HG03378 (cell line): ENCODE data around the gene SCAMP3.
"Not testable (repeated sequence)": the region's sequence is repeated elsewhere in the genome, so short reads cannot be mapped to it uniquely, and the experiment has no call there.

Experiments
- ATAC-seq: cut with Tn5 transposase; IDR thresholded peaks from one replicate; pipeline ENCODE4 v1.9.1; 2021; ENCODE audit warnings: mild to moderate bottlenecking, moderate library complexity; ENCODE audit not compliant: unreplicated experiment

The SCAMP3 gene

DNA sequence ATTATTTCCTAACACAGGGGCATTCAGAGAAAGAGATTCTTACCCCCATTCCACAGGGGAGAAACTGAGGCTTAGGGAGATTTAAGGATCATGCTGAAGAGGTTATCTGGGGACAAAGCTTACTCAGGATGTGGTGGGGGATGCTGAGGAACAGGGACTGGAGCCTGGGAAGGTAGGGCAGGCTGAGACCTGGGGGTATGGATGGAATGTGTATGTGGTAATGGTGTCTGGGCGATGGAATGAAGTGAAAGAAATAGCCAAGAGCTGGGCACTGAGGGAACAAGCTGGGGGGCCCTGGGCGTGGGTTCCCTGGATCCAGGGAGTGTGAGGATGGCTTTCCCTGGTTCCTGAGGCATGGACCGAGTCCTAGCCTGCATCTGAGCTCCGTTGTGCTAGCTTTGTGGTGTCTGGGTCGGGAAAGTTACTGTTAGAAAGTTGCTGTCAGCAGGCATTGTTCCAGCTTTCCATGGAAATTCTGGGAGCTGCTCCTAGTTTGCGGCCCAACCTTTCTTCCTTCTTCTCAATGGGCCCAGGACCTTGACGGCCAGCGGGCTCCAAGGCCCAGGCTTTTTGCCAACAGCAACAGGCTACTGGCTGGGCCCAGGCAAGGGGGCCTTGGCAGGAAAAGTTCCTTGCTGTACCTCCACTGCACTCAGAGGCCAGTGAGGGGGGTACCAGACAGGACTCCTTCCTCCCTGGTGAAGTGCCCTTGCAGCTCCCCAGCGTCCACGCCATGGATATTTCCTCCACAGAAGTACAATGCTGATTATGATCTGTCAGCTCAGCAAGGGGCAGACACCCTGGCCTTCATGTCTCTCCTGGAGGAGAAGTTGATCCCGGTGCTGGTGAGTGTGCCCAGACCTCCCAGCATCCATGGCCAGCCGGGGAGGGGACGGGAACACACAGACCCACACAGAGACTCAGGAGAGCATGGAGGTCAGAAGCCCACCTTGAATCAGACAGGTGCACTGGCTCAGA, 29.9 kb downstream of the SCAMP3 start:
- not testable (repeated sequence) for ATAC-seq

DNA sequence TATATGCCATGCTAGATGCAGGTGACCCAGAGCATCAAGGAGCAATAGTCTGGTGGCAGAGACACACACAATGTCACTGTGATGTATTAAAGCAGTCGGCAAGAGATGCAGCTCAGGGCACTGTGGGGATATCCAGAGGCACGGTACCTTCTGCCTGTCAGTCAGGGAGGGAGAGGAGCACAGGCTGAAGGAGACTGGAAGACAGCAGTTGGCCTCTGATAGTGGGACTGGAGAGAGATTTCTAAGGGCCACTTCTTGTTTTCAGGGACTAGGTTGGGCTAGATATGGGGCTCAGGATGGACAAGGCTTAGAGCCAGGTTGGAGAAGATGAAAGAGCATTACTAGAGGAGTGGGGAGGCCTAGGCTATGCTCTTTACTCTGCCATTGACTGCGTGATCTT, 30.9 kb downstream of the SCAMP3 start:
- ATAC-seq = not testable (repeated sequence)

DNA sequence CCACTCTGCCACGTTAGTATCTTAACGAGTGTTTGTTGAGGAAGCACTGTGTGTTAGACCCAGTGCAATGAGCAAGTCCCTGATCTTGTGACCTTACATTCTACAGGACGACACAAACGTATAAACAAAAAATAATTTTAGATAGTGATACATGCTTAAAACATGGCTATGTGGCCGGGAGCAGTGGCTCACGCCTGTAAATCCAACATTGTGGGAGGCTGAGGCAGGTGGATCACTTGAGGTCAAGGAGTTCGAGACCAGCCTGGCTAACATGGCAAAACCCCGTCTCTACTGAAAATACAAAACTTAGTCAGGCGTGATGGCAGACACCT, 34.1 kb downstream of the SCAMP3 start:
- ATAC-seq = no peak

DNA sequence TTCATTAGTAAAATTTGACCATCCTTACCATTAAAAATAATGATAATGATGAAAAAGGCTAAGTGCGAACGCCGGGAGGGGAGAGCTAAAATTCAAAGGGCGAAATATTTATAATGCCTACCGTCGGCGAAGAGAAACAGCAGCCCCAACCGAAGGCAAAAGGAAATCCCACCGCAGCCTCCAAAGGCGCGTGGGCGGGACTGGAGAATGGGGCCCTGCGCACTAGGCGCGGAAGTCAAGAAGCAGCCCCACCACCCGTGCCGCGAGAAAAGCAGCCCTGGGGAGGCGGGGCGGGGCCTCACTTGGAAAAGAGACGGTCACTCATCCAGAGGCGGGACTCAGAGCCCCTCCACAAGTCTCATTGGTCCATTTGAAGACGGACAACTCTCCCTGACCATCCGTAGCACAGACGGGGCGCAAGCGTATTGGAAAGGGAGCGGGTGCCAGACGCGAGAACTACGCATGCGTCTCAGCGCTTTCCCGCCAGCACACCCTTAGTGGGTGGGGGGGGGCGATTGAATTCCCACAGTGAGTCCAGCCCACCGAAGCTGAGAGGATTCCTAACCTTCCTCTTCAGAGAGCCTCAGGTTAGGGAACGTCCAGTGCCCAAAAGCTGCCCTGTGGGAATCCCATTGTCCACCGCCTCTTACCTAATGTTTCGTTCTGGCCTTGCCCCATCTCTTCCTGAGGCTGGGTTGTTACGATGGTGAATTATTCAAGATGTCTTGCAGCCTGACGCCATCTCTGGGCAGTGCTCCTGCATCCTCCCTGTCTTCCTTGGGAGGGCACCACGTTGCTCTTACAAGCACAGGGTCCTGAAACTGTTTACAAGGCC, 34.7 kb downstream of the SCAMP3 start:
- peak; percentile 83 for ATAC-seq

DNA sequence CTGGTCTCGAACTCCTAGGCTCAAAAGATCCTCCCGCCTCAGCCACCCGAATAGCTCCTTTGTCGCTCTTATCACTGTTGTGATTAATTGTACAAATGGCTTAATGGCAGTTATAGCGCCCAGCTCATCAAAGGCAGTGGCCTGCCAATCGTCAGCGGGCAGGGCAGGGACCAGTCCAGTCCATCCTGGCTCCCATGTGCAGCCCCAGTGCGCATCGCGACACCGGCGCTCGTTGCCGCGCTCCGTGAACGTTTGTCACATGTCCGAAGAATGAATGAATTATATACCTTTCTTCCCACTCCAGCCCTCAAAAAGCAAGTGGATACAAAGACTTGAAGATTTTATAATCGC, 35.3 kb downstream of the SCAMP3 start:
- no peak for ATAC-seq

DNA sequence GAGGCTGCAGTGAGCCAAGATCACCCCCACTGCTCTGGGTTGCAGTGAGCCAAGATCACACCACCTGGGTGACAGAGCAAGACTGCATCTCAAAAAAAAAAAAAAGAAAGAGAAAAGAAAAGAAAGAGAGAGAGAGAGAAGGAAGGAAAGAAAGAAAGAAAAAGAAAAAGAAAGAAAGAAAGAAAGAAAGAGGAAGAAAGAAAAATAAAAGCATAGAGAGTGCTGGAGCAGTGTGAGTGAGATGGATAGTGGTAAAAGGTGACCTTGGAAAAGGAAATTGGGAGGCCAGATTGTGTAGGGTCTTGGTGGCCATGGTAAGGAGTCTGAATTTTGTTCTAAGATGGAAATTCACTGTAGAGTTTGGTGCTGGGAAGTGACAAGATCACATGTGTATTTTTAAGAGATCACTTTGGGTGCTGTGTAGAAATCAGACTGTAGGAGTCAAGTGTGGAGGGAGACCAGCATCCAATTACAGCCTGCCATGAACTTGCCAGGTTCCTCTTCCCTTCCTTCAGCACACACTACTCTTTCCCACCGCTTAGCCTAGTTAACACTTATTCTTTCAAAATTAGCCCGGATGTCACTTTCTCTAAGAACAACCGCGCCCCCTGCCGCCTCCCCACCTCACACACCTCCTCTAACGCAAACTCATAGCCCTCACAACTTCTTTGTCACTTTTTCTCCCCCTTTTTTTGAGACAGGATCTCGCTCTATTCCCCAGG, 35.8 kb downstream of the SCAMP3 start:
- ATAC-seq = no peak

DNA sequence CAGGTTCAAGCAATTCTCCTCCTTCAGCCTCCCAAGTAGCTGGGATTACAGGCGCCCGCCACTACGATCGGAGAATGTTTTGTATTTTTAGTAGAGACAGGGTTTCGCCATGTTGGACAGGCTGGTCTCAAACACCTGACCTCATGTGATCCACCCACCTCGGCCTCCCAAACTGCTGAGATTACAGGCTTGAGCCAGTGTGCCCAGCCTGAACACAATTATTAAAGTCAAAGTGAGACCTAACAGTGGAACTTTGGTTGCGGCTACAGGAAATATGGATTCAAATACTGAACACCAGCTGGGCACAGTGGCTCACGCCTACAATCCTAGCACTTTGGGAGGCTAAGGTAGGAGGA, 36.8 kb downstream of the SCAMP3 start:
- not testable (repeated sequence) for ATAC-seq

DNA sequence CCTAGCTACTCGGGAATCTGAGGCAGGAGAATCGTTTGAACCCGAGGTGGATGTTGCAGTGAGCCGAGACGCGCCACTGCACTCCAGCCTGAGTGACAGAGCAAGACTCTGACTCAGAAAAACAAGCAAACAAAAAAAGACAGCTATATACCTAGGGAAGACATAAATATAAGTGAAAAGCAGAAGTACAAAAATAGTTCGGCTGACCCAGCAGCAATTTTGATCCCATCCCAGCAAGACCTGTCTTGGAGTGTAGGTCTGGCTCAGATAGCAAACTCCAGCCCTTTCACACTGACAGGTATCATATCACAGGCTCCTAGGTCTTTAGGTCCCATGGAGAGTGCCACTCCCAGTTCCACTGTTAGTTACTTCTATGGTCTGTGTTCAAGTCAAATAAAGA, 39.1 kb downstream of the SCAMP3 start:
- no peak for ATAC-seq

DNA sequence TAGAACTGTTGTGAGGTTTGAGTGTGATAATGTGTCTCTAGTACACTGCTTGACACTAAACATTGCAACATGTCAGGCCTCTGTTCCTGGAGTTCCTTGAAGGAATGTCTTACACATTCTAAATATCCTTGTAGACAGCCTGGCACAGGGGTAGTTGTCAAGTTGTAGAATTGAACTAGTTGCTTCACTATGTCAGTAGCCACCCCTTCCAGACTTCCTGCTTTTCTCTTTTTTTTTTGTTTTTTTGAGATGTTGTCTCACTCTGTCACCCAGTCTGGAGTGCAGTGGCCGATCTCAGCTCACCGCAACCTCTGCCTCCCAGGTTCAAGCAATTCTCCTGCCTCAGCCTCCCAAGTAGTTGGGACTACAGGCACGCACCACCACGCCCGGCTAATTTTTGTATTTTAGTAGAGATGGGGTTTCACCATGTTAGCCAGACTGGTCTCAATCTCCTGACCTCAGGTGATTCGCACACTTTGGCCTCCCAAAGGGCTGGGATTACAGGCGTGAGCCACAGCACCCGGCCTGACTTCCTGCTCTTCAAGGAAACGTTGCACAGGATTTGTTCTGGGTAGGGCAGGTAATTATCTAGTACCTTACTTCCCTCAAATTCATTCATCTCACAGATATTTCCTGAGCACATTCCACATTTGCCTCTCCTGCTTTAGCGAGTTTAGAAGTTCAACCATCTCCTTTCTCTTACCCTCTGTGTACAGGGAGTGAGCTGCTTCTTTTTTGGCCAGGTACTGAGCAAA, 41.8 kb downstream of the SCAMP3 start:
- ATAC-seq = not testable (repeated sequence)

DNA sequence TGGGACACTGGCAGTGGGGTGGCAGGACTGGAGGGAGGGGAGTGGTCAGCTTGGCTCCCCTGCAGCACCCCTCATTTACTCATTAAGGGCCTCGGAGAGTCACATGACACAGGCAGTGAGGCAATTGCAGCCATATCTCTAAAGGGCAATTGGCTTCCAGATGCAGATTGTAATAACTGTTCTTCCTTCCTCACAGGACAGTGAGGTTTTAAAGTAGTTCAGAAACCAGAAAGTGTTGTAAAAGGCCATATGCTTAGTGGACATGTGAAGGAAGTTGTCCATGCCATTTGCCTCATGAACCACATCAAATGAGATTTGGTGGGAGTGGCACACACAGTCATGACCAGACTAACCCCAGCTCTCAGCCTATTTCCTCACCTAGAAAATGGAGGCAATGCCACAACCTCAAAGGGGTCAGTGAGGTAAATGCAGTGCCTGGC, 42.5 kb downstream of the SCAMP3 start:
- no peak for ATAC-seq

DNA sequence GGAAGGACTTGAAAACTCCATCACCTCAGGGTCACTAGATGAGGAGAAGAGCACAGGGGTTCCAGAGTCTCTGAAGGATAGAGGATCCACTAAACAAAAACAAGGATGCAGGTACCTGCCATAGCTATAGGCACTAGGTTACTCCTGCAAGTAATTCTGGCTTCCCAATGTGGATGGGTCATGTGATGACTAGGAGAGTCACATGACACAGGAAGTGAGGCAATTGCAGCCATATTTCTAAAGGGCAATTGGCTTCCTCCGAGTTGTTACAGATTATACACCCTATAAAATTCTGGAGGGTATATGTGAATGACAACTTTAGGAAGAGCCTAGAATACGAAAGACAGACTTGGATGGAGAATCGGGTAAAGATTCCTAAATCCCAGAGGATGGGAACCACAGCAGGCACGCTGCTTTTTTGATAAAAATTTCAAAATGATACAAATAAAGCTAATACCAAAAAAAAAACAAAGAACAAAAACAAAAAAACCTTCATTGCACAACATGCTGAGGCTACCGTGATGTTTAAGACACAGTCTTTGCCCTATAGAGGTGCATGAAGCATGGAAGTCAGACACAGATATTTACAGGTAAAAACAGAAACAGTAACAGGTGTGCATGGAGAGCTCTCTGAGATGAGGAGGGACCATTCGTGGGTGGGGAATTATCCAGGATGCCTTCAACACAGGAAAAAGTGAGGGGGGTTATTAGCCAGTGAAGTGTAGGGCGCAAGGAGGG, 43.1 kb downstream of the SCAMP3 start:
- ATAC-seq = no peak

DNA sequence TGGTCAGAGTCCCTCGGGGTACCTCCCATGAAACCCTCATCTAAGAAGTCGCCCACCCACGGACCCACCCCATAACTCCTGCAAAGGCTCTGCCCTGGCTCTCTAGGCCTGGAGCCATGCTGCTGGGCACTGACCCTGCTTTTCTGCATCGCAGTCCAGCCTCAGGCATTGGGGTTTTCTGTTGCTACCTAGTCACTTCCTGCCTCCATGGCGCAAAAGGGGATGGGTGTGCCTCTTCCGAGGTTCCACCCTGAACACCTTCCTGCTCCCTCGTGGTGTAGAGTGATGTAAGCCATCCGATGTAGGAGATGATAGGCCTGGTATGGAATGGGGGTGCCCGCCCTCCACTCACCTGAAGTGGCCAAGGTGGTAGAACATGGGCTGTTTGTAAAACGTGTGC, 47.5 kb downstream of the SCAMP3 start:
- ATAC-seq = not testable (repeated sequence)

DNA sequence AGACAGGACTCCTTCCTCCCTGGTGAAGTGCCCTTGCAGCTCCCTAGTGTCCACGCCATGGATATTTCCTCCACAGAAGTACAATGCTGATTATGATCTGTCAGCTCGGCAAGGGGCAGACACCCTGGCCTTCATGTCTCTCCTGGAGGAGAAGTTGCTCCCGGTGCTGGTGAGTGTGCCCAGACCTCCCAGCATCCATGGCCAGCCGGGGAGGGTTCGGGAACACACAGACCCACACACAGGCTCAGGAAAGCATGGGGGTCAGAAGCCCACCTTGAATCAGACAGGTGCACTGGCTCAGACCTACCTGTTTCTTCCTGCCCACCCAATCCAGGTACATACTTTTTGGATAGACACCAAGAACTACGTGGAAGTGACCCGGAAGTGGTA, 50.1 kb downstream of the SCAMP3 start:
- not testable (repeated sequence) for ATAC-seq

DNA sequence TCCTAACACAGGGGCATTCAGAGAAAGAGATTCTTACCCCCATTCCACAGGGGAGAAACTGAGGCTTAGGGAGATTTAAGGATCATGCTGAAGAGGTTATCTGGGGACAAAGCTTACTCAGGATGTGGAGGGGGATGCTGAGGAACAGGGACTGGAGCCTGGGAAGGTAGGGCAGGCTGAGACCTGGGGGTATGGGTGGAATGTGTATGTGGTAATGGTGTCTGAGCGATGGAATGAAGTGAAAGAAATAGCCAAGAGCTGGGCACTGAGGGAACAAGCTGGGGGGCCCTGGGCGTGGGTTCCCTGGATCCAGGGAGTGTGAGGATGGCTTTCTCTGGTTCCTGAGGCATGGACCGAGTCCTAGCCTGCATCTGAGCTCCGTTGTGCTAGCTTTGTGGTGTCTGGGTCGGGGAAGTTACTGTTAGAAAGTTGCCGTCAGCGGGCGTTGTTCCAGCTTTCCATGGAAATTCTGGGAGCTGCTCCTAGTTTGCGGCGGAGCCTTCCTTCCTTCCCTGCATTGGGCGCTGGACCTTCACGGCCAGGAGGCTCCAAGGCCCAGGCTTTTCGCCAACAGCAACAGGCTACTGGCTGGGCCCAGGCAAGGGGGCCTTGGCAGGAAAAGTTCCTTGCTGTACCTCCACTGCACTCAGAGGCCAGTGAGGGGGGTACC, 50.6 kb downstream of the SCAMP3 start:
- ATAC-seq = not testable (repeated sequence)

DNA sequence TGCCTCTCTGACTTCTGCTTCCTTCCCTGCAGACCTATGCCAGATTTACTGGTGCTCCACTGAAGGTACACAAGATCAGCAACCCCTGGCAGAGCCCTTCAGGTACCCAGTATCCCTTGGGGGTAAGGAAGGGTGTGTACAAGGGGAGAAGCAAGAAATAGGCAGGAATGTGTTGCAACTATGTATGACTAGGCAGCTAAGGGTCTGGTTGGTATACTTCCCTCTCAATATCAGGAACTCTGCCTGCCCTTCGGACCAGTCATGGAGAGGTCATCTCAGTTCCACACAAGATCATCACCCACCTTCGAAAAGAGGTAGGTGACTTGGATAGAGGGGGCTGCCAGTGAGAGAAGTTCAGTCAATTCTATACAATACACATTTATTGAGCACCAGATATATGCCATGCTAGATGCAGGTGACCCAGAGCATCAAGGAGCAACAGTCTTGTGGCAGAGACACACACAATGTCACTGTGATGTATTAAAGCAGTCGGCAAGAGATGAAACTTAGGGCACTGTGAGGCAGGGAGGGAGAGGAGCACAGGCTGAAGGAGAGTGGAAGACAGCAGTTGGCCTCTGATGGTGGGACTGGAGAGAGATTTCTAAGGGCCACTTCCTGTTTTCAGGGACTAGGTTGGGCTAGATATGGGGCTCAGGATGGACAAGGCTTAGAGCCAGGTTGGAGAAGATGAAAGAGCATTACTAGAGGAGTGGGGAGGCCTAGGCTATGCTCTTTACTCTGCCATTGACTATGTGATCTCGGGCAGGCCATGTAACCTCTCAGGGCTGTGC, 51.7 kb downstream of the SCAMP3 start:
- ATAC-seq = no peak

DNA sequence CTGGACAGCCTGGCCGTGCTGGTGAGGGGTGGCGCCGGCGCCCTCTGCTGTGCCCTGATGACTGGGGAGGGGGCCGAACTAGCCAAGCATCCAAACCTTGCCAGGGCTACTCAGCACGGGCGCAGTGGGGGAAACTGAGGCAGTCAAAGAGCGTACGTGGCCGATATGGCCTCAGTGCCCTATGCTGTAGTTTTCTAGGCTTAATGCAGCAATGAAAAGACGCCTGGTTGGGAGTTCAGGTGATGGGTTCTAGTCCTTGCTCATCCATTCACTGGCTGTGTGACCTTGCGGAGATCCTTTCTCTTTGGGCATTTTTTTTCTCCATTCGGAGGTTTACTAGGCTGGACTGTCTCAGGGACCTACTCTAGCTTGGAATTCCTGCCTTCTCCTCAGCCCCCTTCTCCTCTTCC, 52.8 kb downstream of the SCAMP3 start:
- ATAC-seq = no peak

DNA sequence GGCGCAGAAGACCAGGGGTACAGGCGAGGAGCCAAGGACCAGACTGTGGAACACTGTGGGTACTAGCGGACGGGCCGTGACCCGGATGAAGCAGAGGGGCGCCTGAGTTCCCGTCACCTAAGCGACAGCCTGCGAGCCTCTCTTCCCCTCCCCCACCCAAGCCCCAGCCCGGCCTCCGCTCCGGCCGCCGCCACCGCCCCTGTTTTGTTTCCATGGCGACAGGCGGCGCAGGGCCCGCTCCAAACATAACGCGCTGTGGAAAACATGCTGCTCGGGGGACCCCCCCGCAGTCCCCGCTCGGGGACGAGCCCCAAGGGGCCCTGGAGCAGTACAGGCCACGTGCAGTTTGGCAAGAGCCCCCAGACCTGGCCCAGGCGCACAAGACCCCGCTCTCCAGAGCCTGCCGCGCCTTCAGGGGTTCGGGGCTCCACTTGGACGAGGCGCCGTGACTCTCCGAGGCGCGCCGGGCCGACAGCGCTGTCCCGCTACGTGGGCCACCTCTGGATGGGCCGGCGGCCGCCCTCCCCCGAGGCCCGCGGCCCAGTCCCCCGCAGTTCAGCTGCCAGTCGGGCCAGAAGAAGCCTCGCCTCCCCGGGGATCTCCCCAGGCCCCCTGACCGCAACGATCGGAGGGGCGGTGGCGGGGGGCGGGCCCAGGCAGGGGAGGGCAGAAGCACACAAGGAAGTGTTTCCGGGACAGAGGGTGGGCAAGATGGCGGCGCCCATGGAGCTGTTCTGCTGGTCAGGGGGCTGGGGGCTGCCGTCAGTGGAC, 53.4 kb downstream of the SCAMP3 start, which contains the start of gene MTX1:
TSS of gene MTX1 (plus strand) at position 155 of the 771 bp plus-strand sequence. CDS start at position 265, 110 bp downstream.
- ATAC-seq = no peak
